Neural cell (in vitro differentiated cells): ENCODE results near the gene BIRC2. TPM values are rescaled to one million over a fixed set of nuclear protein-coding genes. Genes with fewer than 3 reads are reported as not detected.

ENCODE experiments used
- H2AFZ ChIP-seq: fragments of 200-600, 300-800 bp; sonication (generic), shearing (Covaris generic); 2 replicates; pipeline ENCODE4 v1.6.0; 2014; ENCODE audit warnings: low read depth, mild to moderate bottlenecking, antibody characterized with exemption, low read length, moderate library complexity
- H3F3A ChIP-seq: fragments of 200-600 bp; shearing (Covaris generic); 2 replicates; pipeline ENCODE4 v1.6.1; 2016; ENCODE audit warnings: mild to moderate bottlenecking, moderate library complexity, mixed read lengths, antibody characterized with exemption, low read length; ENCODE audit not compliant: insufficient read depth, poor library complexity, severe bottlenecking
- H3K27ac ChIP-seq: fragments of 200-600, 300-800 bp; sonication (generic), shearing (Covaris generic); 2 replicates; pipeline ENCODE4 v1.5.1; 2014; ENCODE audit warnings: mild to moderate bottlenecking, low read length, moderate library complexity
- H3K27me3 ChIP-seq: fragments of 300-800, 200-600 bp; sonication (generic), shearing (Covaris generic); 2 replicates; pipeline ENCODE4 v1.6.0; 2014; ENCODE audit warnings: mild to moderate bottlenecking, low read depth, low read length, moderate library complexity; ENCODE audit not compliant: insufficient read depth
- H3K36me3 ChIP-seq: fragments of 300-800, 200-600 bp; sonication (generic), shearing (Covaris generic); 2 replicates; pipeline ENCODE4 v1.5.1; 2014; ENCODE audit warnings: mild to moderate bottlenecking, antibody characterized with exemption, low read length, moderate library complexity; ENCODE audit not compliant: insufficient read depth
- H3K4me2 ChIP-seq: fragments of 300-800, 200-600 bp; sonication (generic), shearing (Covaris generic); 2 replicates; pipeline ENCODE4 v1.6.0; 2014; ENCODE audit warnings: mild to moderate bottlenecking, low read length
- H3K4me3 ChIP-seq: fragments of 300-800, 200-600 bp; sonication (generic), shearing (Covaris generic); 2 replicates; pipeline ENCODE4 v1.5.1; 2014; ENCODE audit warnings: mild to moderate bottlenecking, low read length, moderate library complexity
- H3K79me2 ChIP-seq: fragments of 200-600 bp; shearing (Covaris generic); replicated peaks from 2 replicates; pipeline ENCODE4 v1.6.0; 2014; ENCODE audit warnings: mild to moderate bottlenecking, low read length, moderate library complexity; ENCODE audit not compliant: insufficient read depth
- H3K9ac ChIP-seq: fragments of 300-800, 200-600 bp; sonication (generic), shearing (Covaris generic); 2 replicates; pipeline ENCODE4 v1.6.1; 2016; ENCODE audit warnings: mild to moderate bottlenecking, low read length, mixed read lengths
- H3K9me2 ChIP-seq: fragments of 200-600 bp; shearing (Covaris generic); 2 replicates; pipeline ENCODE4 v1.6.1; 2016; ENCODE audit warnings: mild to moderate bottlenecking, low read length, mixed read lengths; ENCODE audit not compliant: insufficient read depth
- H3K9me3 ChIP-seq: fragments of 200-600, 300-800 bp; sonication (generic), shearing (Covaris generic); 2 replicates; pipeline ENCODE4 v1.6.1; 2016; ENCODE audit warnings: mild to moderate bottlenecking, mixed run types, low read length, moderate library complexity, mixed read lengths
- H4K20me1 ChIP-seq: fragments of 200-600 bp; shearing (Covaris generic); 2 replicates; pipeline ENCODE4 v1.6.1; 2016; ENCODE audit warnings: mild to moderate bottlenecking, mixed run types; ENCODE audit not compliant: insufficient read depth
- EP300 ChIP-seq: fragments of 450-650 bp; conservative IDR thresholded peaks from 2 replicates; pipeline ENCODE4 v1.6.1; 2014; ENCODE audit warnings: antibody characterized with exemption, mild to moderate bottlenecking, moderate library complexity; ENCODE audit not compliant: poor library complexity, severe bottlenecking
- EZH2 ChIP-seq: fragments of 200-600, 300-800 bp; shearing (Covaris generic), sonication (generic); IDR thresholded peaks from 2 replicates; pipeline ENCODE4 v1.6.1; 2014; ENCODE audit warnings: antibody characterized with exemption, low read length, borderline replicate concordance, mild to moderate bottlenecking; ENCODE audit not compliant: insufficient read depth, poor library complexity, severe bottlenecking
- MXI1 ChIP-seq: fragments of 450-650 bp; conservative IDR thresholded peaks from 2 replicates; pipeline ENCODE4 v1.6.1; 2014; ENCODE audit warnings: antibody characterized with exemption, mild to moderate bottlenecking; ENCODE audit not compliant: poor library complexity, severe bottlenecking
- POLR2AphosphoS5 ChIP-seq: IDR thresholded peaks from 2 replicates; pipeline ENCODE4 v1.6.1; 2012
- RAD21 ChIP-seq: fragments of 450-650 bp; conservative IDR thresholded peaks from 2 replicates; pipeline ENCODE4 v1.6.1; 2014; ENCODE audit warnings: antibody characterized with exemption, mild to moderate bottlenecking, moderate library complexity
- SMC3 ChIP-seq: fragments of 450-650 bp; conservative IDR thresholded peaks from 2 replicates; pipeline ENCODE4 v1.6.1; 2014; ENCODE audit warnings: antibody characterized with exemption, mild to moderate bottlenecking, moderate library complexity; ENCODE audit not compliant: poor library complexity
- TAF1 ChIP-seq: IDR thresholded peaks from 2 replicates; pipeline ENCODE4 v1.6.1; 2012; ENCODE audit warnings: low read depth
- polyA plus RNA-seq: library from polyadenylated mRNA; depleted of rRNA; stranded (reverse); fragments of >200 nt; gene quantifications from 2 replicates; pipeline ENCODE4 v1.2.3, GENCODE V29; 2014
- TF ChIP-seq, protein P1 (sequence below): IDR thresholded peaks from 2 replicates; pipeline ENCODE4 v1.6.1; 2012; ENCODE audit warnings: borderline replicate concordance
- TF ChIP-seq, protein P2 (sequence below): fragments of 450-650 bp; IDR thresholded peaks from 2 replicates; pipeline ENCODE4 v1.5.1; 2014; ENCODE audit warnings: antibody characterized with exemption, mild to moderate bottlenecking, moderate library complexity; ENCODE audit not compliant: poor library complexity, severe bottlenecking

The BIRC2 gene
- polyA plus RNA-seq, 1 donor from 2014 or later: 68.7 TPM

DNA sequence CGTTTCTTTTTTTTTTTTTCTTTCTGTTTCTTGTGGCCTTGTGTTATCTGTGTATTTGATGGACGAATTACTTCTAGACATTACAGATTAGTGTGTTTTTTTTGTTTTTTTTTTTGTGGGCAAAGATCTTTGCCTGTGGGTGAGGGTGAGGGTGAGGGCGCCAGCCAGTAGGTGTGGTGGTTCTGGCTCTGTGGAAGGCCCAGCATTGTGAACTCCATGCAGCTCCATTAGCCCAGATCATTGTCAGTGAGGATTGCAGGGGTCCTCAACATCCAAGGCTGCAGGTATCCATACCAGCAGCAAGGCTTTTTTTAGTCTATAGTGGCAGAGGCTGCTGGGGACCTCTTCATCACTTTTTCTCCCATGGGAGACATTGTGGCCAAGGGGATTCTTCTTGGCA lies 13.7 kb downstream of the BIRC2 start:
- Histone ChIP-seq H3K9me2 (no peaks in the 10 kb centered on the region), H2AFZ (no peak overlapping the region), H4K20me1 (no peaks in the 10 kb centered on the region), H3K4me2 (no peak overlapping the region), H3K27me3 (no peaks in the 10 kb centered on the region), H3F3A (no peaks in the 10 kb centered on the region), H3K36me3 (peaks cover 19% of the 10 kb centered on the region), H3K79me2 (peaks cover 3% of the 10 kb centered on the region), H3K9me3 (no peaks in the 10 kb centered on the region), H3K4me3 (no peak overlapping the region), H3K27ac (no peak overlapping the region), H3K9ac (no peak overlapping the region)
- TF ChIP-seq TAF1 (no peak), RAD21 (no peak), EZH2 (no peak), EP300 (no peak), SMC3 (no peak), MXI1 (no peak), POLR2AphosphoS5 (no peak)
- TF ChIP-seq, protein P1, sequence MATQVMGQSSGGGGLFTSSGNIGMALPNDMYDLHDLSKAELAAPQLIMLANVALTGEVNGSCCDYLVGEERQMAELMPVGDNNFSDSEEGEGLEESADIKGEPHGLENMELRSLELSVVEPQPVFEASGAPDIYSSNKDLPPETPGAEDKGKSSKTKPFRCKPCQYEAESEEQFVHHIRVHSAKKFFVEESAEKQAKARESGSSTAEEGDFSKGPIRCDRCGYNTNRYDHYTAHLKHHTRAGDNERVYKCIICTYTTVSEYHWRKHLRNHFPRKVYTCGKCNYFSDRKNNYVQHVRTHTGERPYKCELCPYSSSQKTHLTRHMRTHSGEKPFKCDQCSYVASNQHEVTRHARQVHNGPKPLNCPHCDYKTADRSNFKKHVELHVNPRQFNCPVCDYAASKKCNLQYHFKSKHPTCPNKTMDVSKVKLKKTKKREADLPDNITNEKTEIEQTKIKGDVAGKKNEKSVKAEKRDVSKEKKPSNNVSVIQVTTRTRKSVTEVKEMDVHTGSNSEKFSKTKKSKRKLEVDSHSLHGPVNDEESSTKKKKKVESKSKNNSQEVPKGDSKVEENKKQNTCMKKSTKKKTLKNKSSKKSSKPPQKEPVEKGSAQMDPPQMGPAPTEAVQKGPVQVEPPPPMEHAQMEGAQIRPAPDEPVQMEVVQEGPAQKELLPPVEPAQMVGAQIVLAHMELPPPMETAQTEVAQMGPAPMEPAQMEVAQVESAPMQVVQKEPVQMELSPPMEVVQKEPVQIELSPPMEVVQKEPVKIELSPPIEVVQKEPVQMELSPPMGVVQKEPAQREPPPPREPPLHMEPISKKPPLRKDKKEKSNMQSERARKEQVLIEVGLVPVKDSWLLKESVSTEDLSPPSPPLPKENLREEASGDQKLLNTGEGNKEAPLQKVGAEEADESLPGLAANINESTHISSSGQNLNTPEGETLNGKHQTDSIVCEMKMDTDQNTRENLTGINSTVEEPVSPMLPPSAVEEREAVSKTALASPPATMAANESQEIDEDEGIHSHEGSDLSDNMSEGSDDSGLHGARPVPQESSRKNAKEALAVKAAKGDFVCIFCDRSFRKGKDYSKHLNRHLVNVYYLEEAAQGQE: no peak
- TF ChIP-seq, protein P2, sequence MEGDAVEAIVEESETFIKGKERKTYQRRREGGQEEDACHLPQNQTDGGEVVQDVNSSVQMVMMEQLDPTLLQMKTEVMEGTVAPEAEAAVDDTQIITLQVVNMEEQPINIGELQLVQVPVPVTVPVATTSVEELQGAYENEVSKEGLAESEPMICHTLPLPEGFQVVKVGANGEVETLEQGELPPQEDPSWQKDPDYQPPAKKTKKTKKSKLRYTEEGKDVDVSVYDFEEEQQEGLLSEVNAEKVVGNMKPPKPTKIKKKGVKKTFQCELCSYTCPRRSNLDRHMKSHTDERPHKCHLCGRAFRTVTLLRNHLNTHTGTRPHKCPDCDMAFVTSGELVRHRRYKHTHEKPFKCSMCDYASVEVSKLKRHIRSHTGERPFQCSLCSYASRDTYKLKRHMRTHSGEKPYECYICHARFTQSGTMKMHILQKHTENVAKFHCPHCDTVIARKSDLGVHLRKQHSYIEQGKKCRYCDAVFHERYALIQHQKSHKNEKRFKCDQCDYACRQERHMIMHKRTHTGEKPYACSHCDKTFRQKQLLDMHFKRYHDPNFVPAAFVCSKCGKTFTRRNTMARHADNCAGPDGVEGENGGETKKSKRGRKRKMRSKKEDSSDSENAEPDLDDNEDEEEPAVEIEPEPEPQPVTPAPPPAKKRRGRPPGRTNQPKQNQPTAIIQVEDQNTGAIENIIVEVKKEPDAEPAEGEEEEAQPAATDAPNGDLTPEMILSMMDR: no peak

DNA sequence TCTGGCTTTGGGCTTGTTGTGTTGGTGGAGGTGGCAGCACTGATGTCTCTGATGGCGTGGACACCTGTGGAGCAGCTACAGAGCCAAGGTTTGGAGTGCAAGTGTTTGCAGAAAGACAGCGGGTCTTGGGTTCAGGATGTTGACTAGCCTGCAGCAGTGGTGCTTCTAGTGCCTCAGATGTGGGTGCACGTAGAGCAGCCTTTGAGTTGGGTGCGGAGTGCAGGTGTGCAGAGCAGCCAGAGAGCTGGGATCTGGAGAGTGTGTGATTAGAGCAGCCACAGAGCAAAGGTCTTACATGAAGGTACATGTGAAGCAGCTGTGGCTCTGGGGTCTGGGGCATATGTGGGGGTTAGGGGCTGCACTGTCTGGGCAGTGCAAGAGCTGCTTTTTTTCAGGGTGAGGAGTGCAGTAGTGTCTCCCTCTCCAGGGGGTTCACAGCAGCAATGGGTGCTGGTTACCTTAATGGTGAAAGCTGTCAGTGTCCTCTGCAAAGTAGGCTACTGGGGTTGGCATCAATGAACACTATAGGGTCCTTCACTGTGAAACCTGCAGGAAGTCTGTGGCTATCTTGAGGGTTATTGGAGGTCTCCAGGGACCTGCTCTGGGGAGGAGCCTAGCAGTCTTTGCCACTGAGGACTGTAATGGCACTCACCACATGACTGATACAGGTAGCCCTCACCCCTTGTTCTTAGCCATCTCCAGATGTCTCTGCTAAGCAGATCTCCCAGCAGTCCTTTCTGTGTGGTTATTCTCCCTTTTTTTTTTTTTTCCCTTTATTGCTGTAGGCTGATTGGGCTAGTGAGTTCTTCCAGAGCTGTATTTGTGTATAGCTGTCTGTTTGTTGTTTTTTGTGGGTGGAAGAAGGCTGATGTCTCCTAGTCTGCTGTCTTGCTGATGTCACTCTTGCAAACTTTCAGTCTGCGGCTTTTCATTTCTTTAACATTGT lies 14.3 kb downstream of the BIRC2 start:
- Histone ChIP-seq H3F3A (no peaks in the 10 kb centered on the region), H3K9me3 (no peaks in the 10 kb centered on the region), H3K79me2 (peaks cover 3% of the 10 kb centered on the region), H4K20me1 (no peaks in the 10 kb centered on the region), H3K4me3 (no peak overlapping the region), H3K36me3 (peaks cover 19% of the 10 kb centered on the region), H3K27me3 (no peaks in the 10 kb centered on the region), H3K9me2 (no peaks in the 10 kb centered on the region), H3K9ac (no peak overlapping the region), H3K27ac (no peak overlapping the region), H2AFZ (no peak overlapping the region), H3K4me2 (no peak overlapping the region)
- TF ChIP-seq POLR2AphosphoS5: no peak
